H1 (cell line): ENCODE data around the gene WDR37. TPM values are rescaled to one million over a fixed set of nuclear protein-coding genes. Genes with fewer than 3 reads are reported as not detected.

Source experiments
- CTBP2 ChIP-seq: IDR thresholded peaks from 2 replicates; pipeline ENCODE4 v1.7.0; 2011; ENCODE audit warnings: borderline replicate concordance, mild to moderate bottlenecking, moderate library complexity, mixed read lengths, low read length; ENCODE audit not compliant: insufficient read depth, insufficient read length
- POU5F1 ChIP-seq: IDR thresholded peaks from 2 replicates; pipeline ENCODE4 v1.6.1; 2011; ENCODE audit warnings: low read depth, mild to moderate bottlenecking, low read length, moderate library complexity
- polyA plus RNA-seq, 7 experiments: library from polyadenylated mRNA; depleted of rRNA in 3 of 7; stranded (reverse) in 5 of 7; unstranded in 2 of 7; fragments of >200 nt in 5 of 7; fragments of 200-250 nt in 2 of 7; gene quantifications; 1 replicate in 5 of 7; 2 replicates in 1 of 7; 4 replicates in 1 of 7; pipeline versions ENCODE4 v1.2.1 to v1.2.3, GENCODE V29; 2011 to 2013; ENCODE audit warnings: missing spikeins in 2 of 7, mixed read lengths in 2 of 7
- total RNA-seq: library from RNA; stranded (reverse); fragmentation: NEBNext Ultra II Directional; extraction: Animal tissue kit (Norgen Biotek cat#: 25700); gene quantifications from 2 replicates; pipeline ENCODE4 v1.2.1, GENCODE V29; 2021

The WDR37 gene
- total and polyA plus RNA-seq, 2 of the 8 experiments (the other 6 are each of a cell fraction or from before 2014, with no cell fraction given), result 9.6 to 12.0 TPM

DNA sequence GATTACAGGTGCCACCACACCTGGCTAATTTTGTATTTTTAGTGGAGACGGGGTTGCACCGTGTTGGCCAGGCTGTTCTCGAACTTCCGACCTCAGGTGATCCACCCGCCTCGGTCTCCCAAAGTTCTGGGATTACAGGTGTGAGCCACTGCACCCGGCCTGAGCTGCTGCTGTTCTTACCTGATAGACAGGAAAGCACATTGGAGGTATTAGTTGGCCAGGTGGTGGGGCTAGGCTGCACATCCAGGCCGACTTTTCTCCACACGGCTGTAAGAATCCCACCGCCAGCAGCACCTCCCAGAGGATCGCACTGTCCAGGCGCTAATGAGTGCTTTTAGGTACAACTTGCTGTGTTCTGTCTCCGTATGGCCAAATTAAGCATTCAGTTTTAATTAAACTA, 112.6 kb downstream of the WDR37 start (continued):
- TF ChIP-seq CTBP2, result no peak
- TF ChIP-seq POU5F1, result no peak
